Keratinocyte (primary cell): Measurements from ENCODE around the gene MARCHF10. TPM values are rescaled to one million over a fixed set of nuclear protein-coding genes. Genes with fewer than 3 reads are reported as not detected.
A peak's percentile ranks its signal among the peaks of the same experiment; 100 is the strongest.

Experiments
- DNase-seq: peaks from one replicate; pipeline ENCODE4 v3.0.0-alpha.2; 2011; ENCODE audit warnings: low read depth, missing footprints, low spot score
- FAIRE-seq: peaks from 2 replicates; lab custom pipeline; 2011; peaks lifted over from hg19 to GRCh38; lab: Jason Lieb, UNC
- H2AFZ ChIP-seq: 2 replicates; pipeline ENCODE4 v1.6.0; 2012; ENCODE audit warnings: low read length, control low read depth, inconsistent platforms; ENCODE audit not compliant: control insufficient read depth
- H3K27ac ChIP-seq: 2 replicates; pipeline ENCODE4 v1.5.1; 2011; ENCODE audit warnings: low read length; ENCODE audit not compliant: control insufficient read depth, insufficient read depth
- H3K27me3 ChIP-seq: 3 replicates; pipeline ENCODE4 v1.6.0; 2011; ENCODE audit warnings: low read length; ENCODE audit not compliant: control insufficient read depth, insufficient read depth; ENCODE audit errors: extremely low read depth
- H3K36me3 ChIP-seq, 2 experiments: 2 replicates in 1 of 2; 3 replicates in 1 of 2; pipeline ENCODE4 v1.5.1; 2011; ENCODE audit warnings: low read length in 2 of 2, mild to moderate bottlenecking in 1 of 2; ENCODE audit not compliant: control insufficient read depth in 2 of 2, insufficient read depth in 2 of 2; ENCODE audit errors: extremely low read depth in 1 of 2
- H3K4me1 ChIP-seq: 3 replicates; pipeline ENCODE4 v1.5.1; 2011; ENCODE audit warnings: low read length; ENCODE audit not compliant: control insufficient read depth, insufficient read depth; ENCODE audit errors: extremely low read depth
- H3K4me2 ChIP-seq: 3 replicates; pipeline ENCODE4 v1.6.0; 2011; ENCODE audit warnings: low read depth, low read length; ENCODE audit not compliant: control insufficient read depth, insufficient read depth; ENCODE audit errors: extremely low read depth
- H3K4me3 ChIP-seq, 3 experiments: fragments of 200-600 bp in 1 of 3; sonication (generic) in 1 of 3; 2 replicates in 2 of 3; 3 replicates in 1 of 3; pipeline ENCODE4 v1.5.1; 2011 to 2016; ENCODE audit warnings: low read length in 3 of 3, mild to moderate bottlenecking in 3 of 3, control low read depth in 2 of 3, inconsistent platforms in 1 of 3, low read depth in 1 of 3, mixed read lengths in 1 of 3, mixed run types in 1 of 3, moderate library complexity in 1 of 3; ENCODE audit not compliant: control insufficient read depth in 2 of 3, insufficient read depth in 2 of 3; ENCODE audit errors: extremely low read depth in 1 of 3
- H3K79me2 ChIP-seq: 2 replicates; pipeline ENCODE4 v1.6.0; 2012; ENCODE audit warnings: low read length; ENCODE audit not compliant: control insufficient read depth, insufficient read depth
- H3K9ac ChIP-seq: 3 replicates; pipeline ENCODE4 v1.6.0; 2011; ENCODE audit warnings: low read length; ENCODE audit not compliant: control insufficient read depth, insufficient read depth; ENCODE audit errors: extremely low read depth
- H3K9me1 ChIP-seq: 3 replicates; pipeline ENCODE4 v1.6.0; 2011; ENCODE audit warnings: low read length; ENCODE audit not compliant: control insufficient read depth, insufficient read depth; ENCODE audit errors: extremely low read depth
- H3K9me3 ChIP-seq: 2 replicates; pipeline ENCODE4 v1.5.1; 2012; ENCODE audit warnings: low read depth, low read length; ENCODE audit not compliant: control insufficient read depth
- H4K20me1 ChIP-seq: 3 replicates; pipeline ENCODE4 v1.6.0; 2011; ENCODE audit warnings: low read length; ENCODE audit not compliant: control insufficient read depth, insufficient read depth; ENCODE audit errors: extremely low read depth
- EZH2 ChIP-seq: IDR thresholded peaks from one replicate; pipeline ENCODE4 v1.6.1; 2012; ENCODE audit warnings: inconsistent platforms, mild to moderate bottlenecking, low read length, moderate library complexity
- dilution Hi-C: fragments of 300-500 bp; cut with MboI; formaldehyde crosslinking; loops from one replicate; pipeline ENCODE4 v1.7.0; 2020; ENCODE audit warnings: low sequenced_read_pairs; ENCODE audit not compliant: extremely low pct_ligation_motif_present
- polyA plus RNA-seq, 5 experiments: library from polyadenylated mRNA; depleted of rRNA in 3 of 5; stranded (reverse) in 3 of 5; stranded (forward) in 1 of 5; unstranded in 1 of 5; fragments of >200 nt; gene quantifications; 1 replicate in 1 of 5; 2 replicates in 3 of 5; 3 replicates in 1 of 5; pipeline versions ENCODE4 v1.2.1 to v1.2.3, GENCODE V29; 2011 to 2012; ENCODE audit warnings: missing spikeins in 2 of 5, low read depth in 1 of 5, low replicate concordance in 1 of 5
- TF ChIP-seq, protein P1 (sequence below), 3 experiments: IDR thresholded peaks in 1 of 3; conservative IDR thresholded peaks in 1 of 3; optimal IDR thresholded peaks in 1 of 3; 2 replicates in 2 of 3; 3 replicates in 1 of 3; pipeline versions ENCODE3 to v1.5.1; 2011; ENCODE audit warnings: low read length in 3 of 3, mild to moderate bottlenecking in 3 of 3, moderate library complexity in 2 of 3, control low read depth in 1 of 3, inconsistent platforms in 1 of 3; ENCODE audit not compliant: insufficient read depth in 2 of 3; ENCODE audit errors: extremely low read depth in 1 of 3

Gene MARCHF10
- polyA plus RNA-seq, 1 donor (not counting 4 experiments of a cell fraction or from before 2014, with no cell fraction given) = not detected

DNA sequence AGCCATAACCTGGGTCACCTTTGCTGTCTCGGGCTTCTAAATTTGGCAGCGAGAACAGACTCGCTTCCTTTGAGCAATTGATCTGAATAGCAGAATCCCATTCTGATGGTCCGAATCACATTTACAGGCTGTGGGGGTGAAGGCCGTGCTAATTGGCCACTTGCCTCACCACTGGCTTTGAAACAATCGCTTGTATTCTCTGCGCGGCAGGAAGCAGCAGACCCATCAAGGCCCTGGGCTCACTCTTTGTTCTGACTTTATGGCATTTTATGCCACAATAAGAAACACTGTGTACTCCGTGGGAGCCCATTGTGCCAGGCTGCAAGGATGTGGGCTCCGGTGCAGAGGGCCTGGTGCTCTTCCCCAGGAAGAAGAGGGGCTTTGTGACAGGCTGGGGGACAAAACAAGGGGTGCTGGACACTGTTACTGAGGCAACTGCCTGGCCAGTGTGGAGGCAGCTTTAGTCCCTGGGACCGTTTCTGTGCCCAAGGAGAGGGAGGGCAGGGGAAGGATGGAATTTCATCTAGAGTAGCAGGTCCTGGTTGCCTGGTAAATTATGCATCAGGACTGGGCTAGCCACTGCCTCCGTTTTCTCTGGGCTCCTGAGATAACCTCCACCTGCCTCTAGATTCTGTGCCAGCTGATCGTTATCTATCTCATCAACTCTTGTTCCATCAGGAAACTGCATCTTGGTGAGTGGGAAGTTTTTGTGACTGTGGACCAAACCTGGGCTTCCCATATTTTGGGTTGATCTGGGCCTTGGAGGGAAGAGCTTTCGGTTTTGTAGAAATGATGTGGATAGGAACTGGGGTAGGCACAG lies 102.1 kb downstream of the MARCHF10 start:
- peak overlapping the region; percentile 98 for H3K4me2 ChIP-seq
- H3K4me1 ChIP-seq = peaks cover 29% of the 10 kb centered on the region
- no peaks in the 10 kb centered on the region for H3K9me3 ChIP-seq
- H3K4me3 ChIP-seq = peak overlapping the region; percentile 51 to 76 (median 67)
- no peak for TF ChIP-seq EZH2
- TF ChIP-seq, protein P1, sequence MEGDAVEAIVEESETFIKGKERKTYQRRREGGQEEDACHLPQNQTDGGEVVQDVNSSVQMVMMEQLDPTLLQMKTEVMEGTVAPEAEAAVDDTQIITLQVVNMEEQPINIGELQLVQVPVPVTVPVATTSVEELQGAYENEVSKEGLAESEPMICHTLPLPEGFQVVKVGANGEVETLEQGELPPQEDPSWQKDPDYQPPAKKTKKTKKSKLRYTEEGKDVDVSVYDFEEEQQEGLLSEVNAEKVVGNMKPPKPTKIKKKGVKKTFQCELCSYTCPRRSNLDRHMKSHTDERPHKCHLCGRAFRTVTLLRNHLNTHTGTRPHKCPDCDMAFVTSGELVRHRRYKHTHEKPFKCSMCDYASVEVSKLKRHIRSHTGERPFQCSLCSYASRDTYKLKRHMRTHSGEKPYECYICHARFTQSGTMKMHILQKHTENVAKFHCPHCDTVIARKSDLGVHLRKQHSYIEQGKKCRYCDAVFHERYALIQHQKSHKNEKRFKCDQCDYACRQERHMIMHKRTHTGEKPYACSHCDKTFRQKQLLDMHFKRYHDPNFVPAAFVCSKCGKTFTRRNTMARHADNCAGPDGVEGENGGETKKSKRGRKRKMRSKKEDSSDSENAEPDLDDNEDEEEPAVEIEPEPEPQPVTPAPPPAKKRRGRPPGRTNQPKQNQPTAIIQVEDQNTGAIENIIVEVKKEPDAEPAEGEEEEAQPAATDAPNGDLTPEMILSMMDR (optimal IDR thresholded peaks at IDR 0.05 in 1 of 3, IDR thresholded peaks at IDR 0.05 in 1 of 3, conservative IDR thresholded peaks at IDR 0.05 in 1 of 3; ENCODE audit: extremely low read depth in 1 of 3, insufficient read depth in 2 of 3, low read length in 3 of 3) = no peak
- no peaks in the 10 kb centered on the region for H3K36me3 ChIP-seq
- H2AFZ ChIP-seq = peak overlapping the region; percentile 53
- peak overlapping the region; percentile 85 for H3K9ac ChIP-seq
- H3K79me2 ChIP-seq = no peaks in the 10 kb centered on the region
- dilution Hi-C loops = no loop called here
- H3K9me1 ChIP-seq = no peaks in the 10 kb centered on the region
- H3K27me3 ChIP-seq = no peaks in the 10 kb centered on the region
- FAIRE-seq = peak; percentile 72
- no peak overlapping the region for H3K27ac ChIP-seq
- no peaks in the 10 kb centered on the region for H4K20me1 ChIP-seq
- DNase-seq = no peak

DNA sequence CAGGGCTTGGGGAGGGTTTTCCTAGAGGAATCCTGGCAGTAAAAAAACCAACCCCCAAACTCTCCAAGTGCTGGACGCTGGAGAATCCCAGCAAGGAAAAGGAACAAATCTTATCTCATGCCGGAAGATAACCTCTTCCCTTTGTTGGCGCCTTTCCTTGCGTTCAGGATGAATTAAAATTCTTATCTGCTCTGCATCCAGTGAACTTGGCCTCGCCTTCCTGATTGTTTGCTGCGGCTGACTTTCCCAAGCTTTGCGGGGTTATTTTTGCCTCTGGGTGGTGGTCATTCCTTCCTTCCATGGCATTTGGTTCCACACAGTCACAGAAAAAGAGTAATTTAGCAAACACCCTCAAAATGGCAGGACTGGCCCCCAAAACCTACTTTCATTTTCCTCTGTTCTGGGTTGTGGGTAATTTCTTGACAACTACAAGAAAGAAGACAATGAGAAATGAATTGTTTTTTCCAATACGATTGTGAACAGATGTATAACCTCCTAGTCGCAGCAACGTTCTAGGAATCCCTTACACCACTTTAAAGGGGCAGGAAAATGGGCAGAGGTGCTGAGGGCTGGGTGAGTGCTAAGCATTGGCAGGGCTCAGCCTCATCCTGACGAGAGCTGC lies 102.8 kb downstream of the MARCHF10 start:
- Histone ChIP-seq H3K27ac (peak overlapping the region; percentile 84), H2AFZ (peak overlapping the region; percentile 68), H3K27me3 (no peaks in the 10 kb centered on the region), H3K36me3 (no peaks in the 10 kb centered on the region), H3K9me1 (no peaks in the 10 kb centered on the region), H3K79me2 (no peaks in the 10 kb centered on the region), H3K9ac (peak overlapping the region; percentile 85), H4K20me1 (no peaks in the 10 kb centered on the region), H3K4me3 (peak overlapping the region; percentile 51 to 76 (median 67)), H3K4me1 (peaks cover 29% of the 10 kb centered on the region), H3K4me2 (peak overlapping the region; percentile 98), H3K9me3 (no peaks in the 10 kb centered on the region)
- no peak for TF ChIP-seq EZH2
- TF ChIP-seq, protein P1 (optimal IDR thresholded peaks at IDR 0.05 in 1 of 3, IDR thresholded peaks at IDR 0.05 in 1 of 3, conservative IDR thresholded peaks at IDR 0.05 in 1 of 3; ENCODE audit: extremely low read depth in 1 of 3, insufficient read depth in 2 of 3, low read length in 3 of 3) = no peak
- no peak for DNase-seq
- FAIRE-seq = peak; percentile 75
- dilution Hi-C loops = no loop called here
